GM20000 (cell line): Measurements from ENCODE around the gene TANGO6.

ENCODE experiments used
- DNase-seq: peaks from one replicate; pipeline ENCODE4 v3.0.0; 2012; ENCODE audit warnings: low spot score
- TF ChIP-seq, protein P1 (sequence below): IDR thresholded peaks from 2 replicates; pipeline ENCODE4 v1.5.1; 2012; ENCODE audit warnings: mild to moderate bottlenecking, control low read depth; ENCODE audit errors: extremely low read depth, missing control alignments

TANGO6 gene

GRCh38 chr16:68969338-68969737 is 126.0 kb downstream of the TANGO6 start:
- TF ChIP-seq, protein P1, sequence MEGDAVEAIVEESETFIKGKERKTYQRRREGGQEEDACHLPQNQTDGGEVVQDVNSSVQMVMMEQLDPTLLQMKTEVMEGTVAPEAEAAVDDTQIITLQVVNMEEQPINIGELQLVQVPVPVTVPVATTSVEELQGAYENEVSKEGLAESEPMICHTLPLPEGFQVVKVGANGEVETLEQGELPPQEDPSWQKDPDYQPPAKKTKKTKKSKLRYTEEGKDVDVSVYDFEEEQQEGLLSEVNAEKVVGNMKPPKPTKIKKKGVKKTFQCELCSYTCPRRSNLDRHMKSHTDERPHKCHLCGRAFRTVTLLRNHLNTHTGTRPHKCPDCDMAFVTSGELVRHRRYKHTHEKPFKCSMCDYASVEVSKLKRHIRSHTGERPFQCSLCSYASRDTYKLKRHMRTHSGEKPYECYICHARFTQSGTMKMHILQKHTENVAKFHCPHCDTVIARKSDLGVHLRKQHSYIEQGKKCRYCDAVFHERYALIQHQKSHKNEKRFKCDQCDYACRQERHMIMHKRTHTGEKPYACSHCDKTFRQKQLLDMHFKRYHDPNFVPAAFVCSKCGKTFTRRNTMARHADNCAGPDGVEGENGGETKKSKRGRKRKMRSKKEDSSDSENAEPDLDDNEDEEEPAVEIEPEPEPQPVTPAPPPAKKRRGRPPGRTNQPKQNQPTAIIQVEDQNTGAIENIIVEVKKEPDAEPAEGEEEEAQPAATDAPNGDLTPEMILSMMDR = no peak
- no peak for DNase-seq

GRCh38 chr16:68972013-68972412 is 128.7 kb downstream of the TANGO6 start:
- TF ChIP-seq, protein P1 = no peak
- DNase-seq = no peak

GRCh38 chr16:68972720-68973119 is 129.4 kb downstream of the TANGO6 start:
- TF ChIP-seq, protein P1 = no peak
- no peak for DNase-seq

- DNase-seq = no peak
- TF ChIP-seq, protein P1 = no peak
Observed at GRCh38 chr16:68973611-68974120, 130.3 kb downstream of the TANGO6 start.

DNA sequence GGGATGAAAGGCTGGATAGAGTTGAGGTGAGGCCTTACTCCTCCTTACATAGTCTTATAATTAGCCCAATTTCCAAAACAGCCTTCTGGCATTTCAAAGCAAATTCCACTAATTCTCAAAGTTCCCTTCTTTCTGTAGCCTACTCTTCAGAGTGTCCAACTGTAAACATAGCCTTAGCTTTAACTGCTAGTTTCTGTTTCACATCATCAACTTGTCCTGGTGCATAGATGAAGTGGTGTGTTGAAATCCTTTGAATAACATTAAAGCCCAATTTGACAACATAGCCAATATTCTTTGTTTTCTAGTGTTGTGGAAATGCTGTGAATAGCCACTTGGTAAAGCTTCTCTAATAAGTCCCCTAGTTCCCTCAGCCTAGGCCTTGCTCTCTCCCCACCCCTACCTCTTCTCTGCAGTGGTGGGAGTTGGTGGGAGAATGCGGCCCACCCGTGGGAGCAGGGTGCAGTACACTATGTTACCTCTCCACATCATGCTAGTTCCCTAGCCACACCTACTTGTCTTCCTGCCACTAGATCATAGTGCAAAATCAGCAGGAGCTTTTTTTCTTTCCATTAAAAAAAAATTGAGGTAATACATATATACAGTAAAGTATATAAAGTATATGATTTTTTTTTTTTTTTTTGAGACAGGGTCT is 135.1 kb downstream of the TANGO6 start:
- DNase-seq = no peak
- TF ChIP-seq, protein P1 = no peak

GRCh38 chr16:68980695-68981315 is 137.5 kb downstream of the TANGO6 start:
- DNase-seq = no peak

GRCh38 chr16:68981971-68982370 is 138.6 kb downstream of the TANGO6 start:
- TF ChIP-seq, protein P1 = no peak
- no peak for DNase-seq

More at GRCh38 chr16:68980695-68981315, 137.5 kb downstream of the TANGO6 start:
- TF ChIP-seq, protein P1 = no peak
